Activated T-helper 17 cell treated with anti-CD3 and anti-CD28 coated beads, Interleukin-2, amount 50 U/mL, for 72 hours (primary cell): ENCODE results near the gene PSMA6. TPM values are rescaled to one million over a fixed set of nuclear protein-coding genes. Genes with fewer than 3 reads are reported as not detected.
"Not testable (repeated sequence)": the region's sequence is repeated elsewhere in the genome, so short reads cannot be mapped to it uniquely, and the experiment has no call there.

Source experiments
- ATAC-seq: fragments of 150-1000 bp; cut with Tn5 transposase; replicated peaks from 2 replicates; pipeline ENCODE4 v1.10.0; 2021; ENCODE audit warnings: mild to moderate bottlenecking, moderate library complexity
- H3K27ac Mint-ChIP-seq: one replicate; pipeline ENCODE4 v1.8.0; 2022; ENCODE audit warnings: mixed read lengths
- H3K27me3 Mint-ChIP-seq: one replicate; pipeline ENCODE4 v1.8.0; 2022; ENCODE audit warnings: mixed read lengths
- H3K36me3 Mint-ChIP-seq: one replicate; pipeline ENCODE4 v1.8.0; 2022; ENCODE audit warnings: low read depth, mild to moderate bottlenecking, mixed read lengths
- H3K4me1 Mint-ChIP-seq: one replicate; pipeline ENCODE4 v1.8.0; 2022; ENCODE audit warnings: mixed read lengths
- H3K4me3 Mint-ChIP-seq: one replicate; pipeline ENCODE4 v1.8.0; 2022; ENCODE audit warnings: mild to moderate bottlenecking, mixed read lengths
- H3K9me3 Mint-ChIP-seq: one replicate; pipeline ENCODE4 v1.8.0; 2022; ENCODE audit warnings: mixed read lengths
- total RNA-seq, 2 donors: library from RNA; stranded (reverse); gene quantifications; one replicate each; pipeline ENCODE4 v1.2.3, GENCODE V29; 2022

PSMA6 gene
- total RNA-seq, 2 donors from 2014 or later: 295 to 386 TPM

DNA sequence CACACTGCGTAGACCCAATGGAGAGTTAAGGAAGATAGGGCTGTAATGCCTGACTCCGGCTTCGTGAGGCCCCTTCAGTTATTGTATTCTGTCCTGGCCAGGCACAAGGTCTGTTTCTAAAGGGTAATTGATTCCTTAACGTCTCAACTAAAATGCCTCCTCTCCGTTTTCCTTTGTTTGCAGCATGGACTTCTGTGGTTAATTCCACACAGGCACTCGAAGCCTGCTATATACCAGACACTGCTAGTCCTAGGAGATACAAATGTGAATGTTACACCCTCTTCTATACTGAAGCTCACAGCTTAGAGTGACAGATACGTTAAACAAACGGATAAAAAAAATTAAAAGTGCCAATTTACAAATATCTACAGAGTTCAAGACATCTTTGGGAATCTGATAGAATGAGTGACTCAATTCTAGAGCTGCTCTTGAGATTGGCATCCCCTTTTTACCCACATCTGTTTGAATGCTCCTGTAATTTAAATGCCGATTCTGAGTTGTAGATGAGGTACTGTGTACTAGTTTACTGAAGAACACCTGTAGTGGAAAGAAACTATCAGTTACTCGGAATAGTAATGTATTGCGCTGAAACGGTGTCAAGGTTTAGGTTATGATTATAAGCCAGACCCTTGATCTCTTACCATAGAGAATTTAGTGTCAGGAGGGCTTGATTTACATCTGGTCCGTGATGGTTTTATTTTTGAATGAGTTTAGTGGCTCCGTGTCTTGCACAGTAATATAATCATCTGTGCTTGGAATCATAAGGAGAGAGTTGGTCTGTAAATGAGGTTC is 784 bp downstream of the PSMA6 start:
- Mint-ChIP-seq H3K4me3 (peak overlapping the region; percentile 95), H3K27me3 (no peaks in the 10 kb centered on the region), H3K4me1 (peaks cover 11% of the 10 kb centered on the region), H3K9me3 (no peaks in the 10 kb centered on the region), H3K27ac (peak overlapping the region; percentile 99), H3K36me3 (peaks cover 61% of the 10 kb centered on the region)
- ATAC-seq: peak; percentile 8

DNA sequence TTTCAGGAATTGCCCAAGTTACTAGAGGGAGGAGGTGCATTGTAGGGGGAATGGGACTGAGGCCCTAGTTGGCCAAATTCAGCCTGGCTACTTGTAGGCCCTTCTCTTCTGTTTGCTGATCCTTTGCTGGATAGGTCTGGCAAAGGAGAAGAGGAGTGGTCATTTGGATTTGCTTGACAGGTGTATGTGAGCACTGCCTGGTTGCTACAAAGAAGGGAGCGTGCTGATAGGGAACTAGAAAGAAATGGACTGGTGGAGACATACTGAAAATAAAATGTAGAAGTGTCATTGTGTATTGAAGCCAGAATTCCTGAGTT is 3.6 kb downstream of the PSMA6 start:
- Mint-ChIP-seq H3K9me3 (no peaks in the 10 kb centered on the region), H3K27me3 (no peaks in the 10 kb centered on the region), H3K4me1 (peaks cover 27% of the 10 kb centered on the region), H3K4me3 (peak overlapping the region; percentile 95), H3K36me3 (peaks cover 82% of the 10 kb centered on the region), H3K27ac (peak overlapping the region; percentile 72)
- ATAC-seq: no peak

DNA sequence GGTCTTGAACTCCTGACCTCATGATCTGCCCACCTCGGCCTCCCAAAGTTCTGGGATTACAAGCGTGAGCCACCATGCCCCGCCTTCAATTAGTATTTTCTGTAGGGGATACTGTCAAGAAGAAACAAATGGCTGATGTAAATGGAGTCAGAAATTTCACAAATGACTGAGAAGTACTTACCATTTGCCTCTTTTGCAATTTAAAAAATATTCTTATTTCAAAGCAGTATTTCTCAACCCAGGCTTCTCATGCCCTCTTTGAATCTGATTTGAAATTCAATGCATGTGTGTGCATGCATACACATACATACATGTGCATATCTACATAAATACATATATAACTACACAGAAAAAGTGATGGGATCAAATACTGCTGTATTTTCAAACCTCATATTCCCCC is 4.4 kb downstream of the PSMA6 start:
- H3K27me3 Mint-ChIP-seq: no peaks in the 10 kb centered on the region
- peaks cover 31% of the 10 kb centered on the region for H3K4me1 Mint-ChIP-seq
- peak overlapping the region; percentile 95 for H3K4me3 Mint-ChIP-seq
- H3K36me3 Mint-ChIP-seq: peaks cover 89% of the 10 kb centered on the region
- ATAC-seq: no peak
- no peaks in the 10 kb centered on the region for H3K9me3 Mint-ChIP-seq
- H3K27ac Mint-ChIP-seq: peak overlapping the region; percentile 72

DNA sequence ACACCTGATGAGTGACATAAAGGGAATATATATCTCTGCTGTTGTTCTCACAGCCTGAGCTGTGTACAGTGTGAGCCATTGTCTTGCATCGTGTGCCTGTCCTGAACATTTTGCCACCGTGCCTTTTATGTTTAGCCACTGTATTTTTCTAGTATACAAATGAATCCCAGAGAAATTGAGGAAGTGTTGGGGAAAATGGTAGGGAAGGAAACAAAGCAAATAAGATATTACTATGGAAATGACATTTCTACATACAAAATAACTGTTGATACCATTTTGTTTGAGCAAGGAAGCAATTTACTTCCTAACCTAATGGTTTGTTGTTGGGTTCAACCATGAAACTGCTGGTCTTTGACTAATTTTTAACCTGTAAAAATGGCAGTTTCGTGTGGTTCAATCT is 5.5 kb downstream of the PSMA6 start:
- Mint-ChIP-seq H3K27me3 (no peaks in the 10 kb centered on the region), H3K36me3 (peaks cover 92% of the 10 kb centered on the region), H3K9me3 (no peaks in the 10 kb centered on the region), H3K27ac (no peak overlapping the region), H3K4me3 (peak overlapping the region; percentile 95), H3K4me1 (peaks cover 43% of the 10 kb centered on the region)
- ATAC-seq: no peak

DNA sequence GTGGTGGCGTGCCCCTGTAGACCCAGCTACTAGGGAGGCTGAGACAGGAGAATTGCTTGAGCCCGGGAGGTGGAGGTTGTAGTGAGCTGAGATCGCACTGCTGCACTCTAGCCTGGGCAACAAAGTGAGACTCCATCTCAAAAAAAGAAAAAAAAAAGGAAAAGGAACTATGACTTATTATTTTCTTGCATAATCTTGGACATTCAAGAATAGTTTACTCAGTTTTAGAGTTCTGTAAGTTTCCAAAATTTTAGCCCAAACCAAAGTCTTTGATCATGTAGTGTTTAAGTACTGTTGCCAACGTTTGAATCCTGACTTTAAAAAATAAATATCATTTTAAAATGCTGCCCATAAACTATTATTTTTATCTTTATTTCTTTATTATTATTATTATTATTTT is 6.2 kb downstream of the PSMA6 start:
- ATAC-seq: no peak
- H3K9me3 Mint-ChIP-seq: no peaks in the 10 kb centered on the region

DNA sequence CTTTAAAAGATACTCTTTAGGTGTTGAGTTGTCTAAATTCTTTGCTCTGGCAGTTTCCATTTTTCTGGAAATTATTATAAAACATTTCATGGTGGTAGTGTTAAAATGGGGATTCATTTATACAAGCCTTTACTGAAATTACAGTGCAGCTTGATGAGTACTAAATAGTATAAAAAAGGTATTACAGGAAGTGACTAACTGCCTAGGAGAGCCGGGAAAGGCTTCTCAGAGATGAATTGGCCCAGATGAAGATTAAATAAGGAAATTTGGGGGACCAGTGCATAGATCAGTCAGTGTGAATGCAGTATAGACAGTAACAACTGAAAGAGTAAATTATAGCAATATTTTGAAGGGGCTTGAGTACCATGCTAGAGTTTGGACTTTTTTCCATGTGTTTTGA is 7.5 kb downstream of the PSMA6 start:
- H3K36me3 Mint-ChIP-seq: peaks cover 91% of the 10 kb centered on the region
- ATAC-seq: peak; percentile 22
- peaks cover 52% of the 10 kb centered on the region for H3K4me1 Mint-ChIP-seq
- H3K9me3 Mint-ChIP-seq: no peaks in the 10 kb centered on the region
- no peaks in the 10 kb centered on the region for H3K27me3 Mint-ChIP-seq
- H3K27ac Mint-ChIP-seq: peak overlapping the region; percentile 93
- H3K4me3 Mint-ChIP-seq: peak overlapping the region; percentile 63

More for the DNA sequence above, 6.2 kb downstream of the PSMA6 start:
- Mint-ChIP-seq H3K36me3 (peaks cover 92% of the 10 kb centered on the region), H3K4me1 (peaks cover 49% of the 10 kb centered on the region), H3K27ac (no peak overlapping the region), H3K4me3 (no peak overlapping the region), H3K27me3 (no peaks in the 10 kb centered on the region)

DNA sequence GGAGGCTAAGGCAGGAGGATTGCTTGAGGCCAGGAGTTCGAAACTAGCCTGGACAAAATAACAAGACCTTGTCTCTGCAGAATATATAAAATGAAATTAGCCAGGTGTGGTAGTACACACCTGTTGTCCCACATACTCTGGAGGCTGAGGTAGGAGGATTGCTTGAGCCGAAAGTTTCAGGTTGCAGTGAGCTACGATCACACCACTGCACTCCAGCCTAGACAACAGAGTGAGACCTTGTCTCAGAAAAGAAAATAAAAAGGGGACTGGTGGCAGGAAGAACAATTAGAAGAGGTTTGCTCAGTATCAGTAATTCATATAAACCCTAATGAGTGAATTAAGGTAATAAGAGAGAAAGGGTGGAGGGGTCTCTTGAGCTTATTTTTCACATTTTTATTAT is 8.0 kb downstream of the PSMA6 start:
- Mint-ChIP-seq H3K9me3 (no peaks in the 10 kb centered on the region), H3K4me1 (peaks cover 52% of the 10 kb centered on the region), H3K27ac (peak overlapping the region; percentile 93), H3K4me3 (peak overlapping the region; percentile 63), H3K36me3 (peaks cover 91% of the 10 kb centered on the region), H3K27me3 (no peaks in the 10 kb centered on the region)
- ATAC-seq: no peak

DNA sequence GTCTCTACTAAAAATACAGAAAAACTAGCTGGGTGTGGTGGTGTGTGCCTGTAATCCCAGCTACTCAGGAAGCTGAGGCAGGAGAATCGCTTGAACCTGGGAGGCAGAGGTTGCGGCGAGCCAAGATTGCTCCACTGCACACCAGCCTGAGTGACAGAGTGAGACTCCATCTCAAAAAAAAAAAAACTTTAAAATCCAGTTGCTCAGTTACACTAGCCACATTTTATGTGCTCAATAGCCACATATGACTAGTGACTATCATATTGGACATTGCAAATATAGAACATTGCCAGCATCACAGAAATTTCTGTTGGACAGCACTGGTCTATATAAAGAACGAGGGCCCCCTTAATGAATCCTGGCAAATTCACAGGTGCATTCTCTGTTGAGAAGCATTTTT is 9.2 kb downstream of the PSMA6 start:
- peak overlapping the region; percentile 63 for H3K4me3 Mint-ChIP-seq
- H3K4me1 Mint-ChIP-seq: peaks cover 47% of the 10 kb centered on the region
- H3K36me3 Mint-ChIP-seq: peaks cover 91% of the 10 kb centered on the region
- H3K9me3 Mint-ChIP-seq, H3K27me3 Mint-ChIP-seq: not testable (repeated sequence)
- H3K27ac Mint-ChIP-seq: peak overlapping the region; percentile 93
- peak; percentile 66 for ATAC-seq

DNA sequence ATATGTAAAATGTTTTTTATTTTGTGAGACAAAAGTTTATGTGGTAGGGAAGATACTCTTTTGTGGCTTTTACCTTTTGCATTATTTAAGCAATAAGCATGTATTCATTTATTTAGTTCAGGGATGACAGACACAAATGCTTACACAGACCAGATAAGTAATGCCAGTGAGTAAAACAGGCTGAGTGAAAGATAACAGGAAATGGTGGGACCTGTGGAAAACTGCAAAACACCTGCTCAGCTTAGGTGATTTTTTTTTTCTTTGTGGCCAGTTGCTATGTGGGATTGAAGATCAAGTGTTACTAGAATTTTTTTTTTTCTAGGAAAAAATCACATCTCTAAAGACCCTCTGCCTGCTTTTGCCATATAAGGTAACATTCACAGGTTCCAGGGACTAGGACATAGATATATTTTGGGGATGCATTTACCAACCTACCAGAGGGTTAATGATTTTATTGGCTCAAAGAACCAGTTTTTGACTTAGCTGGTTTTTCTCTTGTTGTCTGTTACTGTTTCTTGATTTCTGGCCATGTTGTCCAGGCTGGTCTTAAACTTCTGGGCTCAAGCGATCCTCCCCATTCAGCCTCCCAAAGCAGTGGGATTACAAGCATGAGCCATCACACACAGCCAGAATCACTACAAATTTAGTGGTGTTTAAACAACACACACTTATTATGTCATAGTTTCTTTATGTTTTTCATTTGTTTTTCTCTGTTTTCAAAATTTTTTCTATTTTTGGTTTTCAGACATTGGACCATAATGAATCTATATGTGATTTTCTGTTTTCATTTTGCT is 9.8 kb downstream of the PSMA6 start:
- Mint-ChIP-seq H3K27me3 (no peaks in the 10 kb centered on the region), H3K4me1 (peaks cover 47% of the 10 kb centered on the region), H3K36me3 (peaks cover 91% of the 10 kb centered on the region), H3K9me3 (no peaks in the 10 kb centered on the region), H3K4me3 (peak overlapping the region; percentile 63), H3K27ac (peak overlapping the region; percentile 93)
- peak; percentile 87 for ATAC-seq

DNA sequence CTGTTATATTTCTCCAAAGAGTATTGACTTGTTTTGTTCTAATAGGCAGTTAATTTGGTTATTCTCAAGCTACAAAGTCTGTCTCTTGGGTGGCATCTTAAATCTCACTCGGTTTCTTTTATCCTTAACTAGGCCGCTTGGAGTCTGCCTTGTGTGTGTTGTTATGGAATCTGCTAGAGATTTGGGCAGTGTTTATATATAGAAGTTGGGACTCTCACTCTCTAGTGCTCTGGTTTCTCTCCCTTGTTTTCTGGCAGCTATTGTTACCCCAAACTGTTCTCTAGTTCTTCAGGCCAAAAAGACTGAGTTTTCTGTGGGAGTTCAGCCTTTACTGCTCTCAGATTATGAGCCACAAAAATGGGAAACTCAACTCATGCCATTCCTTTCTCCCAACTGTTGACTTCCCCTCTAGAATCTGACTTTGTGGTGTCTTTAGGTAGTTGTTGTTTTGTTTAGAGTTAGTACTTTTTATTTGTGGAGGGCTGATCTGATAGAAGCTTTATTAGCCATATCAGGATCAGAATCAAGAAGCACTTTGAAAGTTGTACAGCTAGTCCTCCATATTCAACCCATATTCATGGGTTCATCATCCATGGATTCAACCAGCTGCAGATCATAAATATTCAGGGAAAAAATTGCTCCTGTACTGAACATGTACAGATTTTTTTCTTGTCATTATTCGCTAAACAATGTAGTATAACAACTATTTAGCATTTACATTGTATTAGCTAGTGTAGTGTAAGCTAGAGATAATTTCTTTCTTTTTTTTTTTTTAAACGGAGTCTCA is 11.2 kb downstream of the PSMA6 start:
- H3K36me3 Mint-ChIP-seq: peaks cover 92% of the 10 kb centered on the region
- H3K4me3 Mint-ChIP-seq: peak overlapping the region; percentile 63
- no peaks in the 10 kb centered on the region for H3K27me3 Mint-ChIP-seq
- ATAC-seq: no peak
- H3K27ac Mint-ChIP-seq: peak overlapping the region; percentile 93
- H3K4me1 Mint-ChIP-seq: peaks cover 41% of the 10 kb centered on the region
- no peaks in the 10 kb centered on the region for H3K9me3 Mint-ChIP-seq

DNA sequence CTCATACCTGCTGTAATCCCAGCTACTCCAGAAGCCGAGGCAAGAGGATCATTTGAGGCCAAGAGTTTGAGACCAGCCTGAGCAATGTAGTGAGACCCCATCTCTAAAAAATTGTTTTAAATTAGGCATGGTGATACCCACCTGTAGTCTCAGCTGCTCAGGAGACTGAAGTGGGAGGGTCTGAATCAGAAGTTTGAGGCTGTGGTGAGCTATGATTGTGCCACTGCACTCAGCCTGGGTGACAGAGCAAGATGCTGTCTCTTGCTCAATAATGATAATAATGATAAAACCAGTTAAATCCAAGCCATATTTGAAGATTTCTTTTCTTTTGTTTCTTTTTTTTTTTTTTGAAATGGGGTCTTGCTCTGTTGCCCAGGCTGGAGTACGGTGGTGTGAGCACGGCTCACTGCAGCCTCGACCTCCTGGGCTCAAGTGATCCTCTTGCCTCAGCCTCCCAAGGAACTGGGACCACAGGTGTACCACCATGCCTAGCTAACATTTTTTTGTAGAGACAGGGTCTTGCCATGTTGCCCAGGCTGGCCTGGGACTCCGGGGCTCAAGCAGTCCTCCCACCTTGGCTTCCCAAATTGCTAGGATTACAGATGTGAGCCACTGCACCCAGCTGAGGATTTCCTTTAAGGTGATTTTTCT is 12.8 kb downstream of the PSMA6 start:
- peak; percentile 37 for ATAC-seq
- H3K4me1 Mint-ChIP-seq: peaks cover 34% of the 10 kb centered on the region

DNA sequence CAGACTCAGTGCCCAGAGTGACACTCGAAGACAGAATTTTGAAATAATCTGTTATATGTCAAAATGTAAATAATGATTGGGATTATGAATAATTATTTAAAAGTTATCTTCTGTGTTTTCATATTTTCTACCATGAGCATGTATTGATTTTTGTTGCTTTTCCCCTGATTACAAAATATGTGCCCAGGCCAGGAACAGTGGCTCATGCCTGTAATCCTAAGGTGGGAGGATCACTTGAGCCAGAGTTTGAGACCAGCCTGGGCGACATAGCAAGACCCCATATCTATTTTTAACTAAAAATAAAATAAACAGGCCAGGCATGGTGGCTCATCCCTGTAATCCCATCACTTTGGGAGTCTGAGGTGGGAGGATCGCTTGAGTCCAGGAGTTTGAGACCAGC is 13.5 kb downstream of the PSMA6 start:
- Mint-ChIP-seq H3K36me3 (peaks cover 99% of the 10 kb centered on the region), H3K4me1 (peaks cover 27% of the 10 kb centered on the region), H3K27ac (no peak overlapping the region), H3K27me3 (no peaks in the 10 kb centered on the region), H3K4me3 (no peak overlapping the region), H3K9me3 (no peaks in the 10 kb centered on the region)
- ATAC-seq: no peak

More for the DNA sequence above, 12.8 kb downstream of the PSMA6 start:
- Mint-ChIP-seq H3K27ac (no peak overlapping the region), H3K4me3 (no peak overlapping the region), H3K27me3 (no peaks in the 10 kb centered on the region), H3K9me3 (no peaks in the 10 kb centered on the region), H3K36me3 (peaks cover 99% of the 10 kb centered on the region)

DNA sequence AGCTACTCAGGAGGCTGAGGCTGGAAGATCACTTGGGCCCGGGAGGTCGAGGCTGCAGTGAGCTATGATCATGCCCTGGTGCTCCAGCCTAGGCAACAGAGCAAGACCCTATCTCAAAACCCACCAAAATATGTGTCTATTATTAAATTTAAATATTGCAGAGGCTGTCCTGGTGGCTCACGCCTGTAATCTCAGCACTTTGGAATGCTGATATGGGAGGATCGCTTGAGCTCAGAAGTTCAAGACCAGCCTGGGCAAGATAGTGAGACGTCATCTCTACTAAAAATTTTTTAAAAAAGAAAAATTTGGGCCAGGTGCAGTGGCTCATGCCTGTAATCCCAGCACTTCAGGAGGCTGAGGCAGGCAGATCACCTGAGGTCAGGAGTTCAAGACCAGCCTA is 13.9 kb downstream of the PSMA6 start:
- Mint-ChIP-seq H3K27ac (no peak overlapping the region), H3K4me3 (no peak overlapping the region), H3K36me3 (peaks cover 99% of the 10 kb centered on the region), H3K27me3 (no peaks in the 10 kb centered on the region), H3K4me1 (peaks cover 23% of the 10 kb centered on the region), H3K9me3 (no peaks in the 10 kb centered on the region)
- no peak for ATAC-seq

DNA sequence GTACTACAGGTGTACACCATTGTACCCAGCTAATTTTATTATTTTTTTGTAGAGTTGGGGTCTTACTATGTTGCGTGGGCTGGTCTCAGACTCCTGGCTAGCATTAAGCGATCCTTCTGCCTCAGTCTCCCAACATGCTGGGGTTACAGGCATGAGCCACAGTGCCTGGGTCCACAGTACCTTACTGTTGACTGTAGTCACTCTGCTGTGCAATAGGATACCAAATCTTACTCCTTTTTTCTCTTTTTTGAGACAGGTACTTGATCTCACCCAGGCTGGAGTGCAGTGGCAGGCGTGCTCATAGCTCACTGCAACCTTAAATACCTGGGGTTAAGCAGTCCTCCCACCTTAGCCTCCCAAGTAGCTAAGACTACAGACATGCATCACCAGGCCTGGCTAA is 25.6 kb downstream of the PSMA6 start:
- H3K4me1 Mint-ChIP-seq: peaks cover 7% of the 10 kb centered on the region
- no peak overlapping the region for H3K27ac Mint-ChIP-seq
- peaks cover 72% of the 10 kb centered on the region for H3K36me3 Mint-ChIP-seq
- no peak for ATAC-seq
- no peaks in the 10 kb centered on the region for H3K27me3 Mint-ChIP-seq
- H3K9me3 Mint-ChIP-seq: no peaks in the 10 kb centered on the region
- no peak overlapping the region for H3K4me3 Mint-ChIP-seq
